ENCODE data around the gene GZMM. TPM values are rescaled to one million over a fixed set of nuclear protein-coding genes. Genes with fewer than 3 reads are reported as not detected.

The GZMM gene
- total and polyA plus RNA-seq, 4 donors: 0.54 to 2.8 (median 0.75) TPM; not detected in 1

GRCh38 chr19:532561-533363 is 11.1 kb upstream of the GZMM start:
- peak overlapping the region; percentile 62 to 74 for H3K4me3 ChIP-seq (ENCODE audit: low read length in 2 of 2)
- ATAC-seq (ENCODE audit: low FRiP score) (peak; percentile 63), DNase-seq (peak; percentile 77 to 93)
- H3K36me3 ChIP-seq (ENCODE audit: control insufficient read depth in 1 of 2, insufficient read depth in 2 of 2, low read length in 1 of 2): peaks cover 0 to 10% of the 10 kb centered on the region in 2 donors
- 0 to 1% methylated on average over 42 to 47 of the region's 47 CpGs for WGBS, 2 donors
- peak overlapping the region; percentile 6 to 53 for H3K27ac ChIP-seq (ENCODE audit: low read depth in 1 of 2, low read length in 2 of 2)
- H3K27me3 ChIP-seq (ENCODE audit: control insufficient read depth in 1 of 2, insufficient read depth in 2 of 2, low read length in 1 of 2): no peaks in the 10 kb centered on the region
- peaks cover 0 to 6% of the 10 kb centered on the region in 2 donors for H3K4me1 ChIP-seq (ENCODE audit: control insufficient read depth in 1 of 2, insufficient read depth in 2 of 2, low read length in 2 of 2)
- intact Hi-C loops (cut with DNase I): no loop called here
- no peaks in the 10 kb centered on the region for H3K9me3 ChIP-seq (ENCODE audit: control insufficient read depth, low read length)

GRCh38 chr19:533364-534058 is 10.3 kb upstream of the GZMM start:
- no peaks in the 10 kb centered on the region for H3K9me3 ChIP-seq (ENCODE audit: control insufficient read depth, low read length)
- H3K4me1 ChIP-seq (ENCODE audit: control insufficient read depth in 1 of 2, insufficient read depth in 2 of 2, low read length in 2 of 2): peaks cover 0 to 6% of the 10 kb centered on the region in 2 donors
- ATAC-seq (ENCODE audit: low FRiP score): no peak
- H3K36me3 ChIP-seq (ENCODE audit: control insufficient read depth in 1 of 2, insufficient read depth in 2 of 2, low read length in 1 of 2): peaks cover 0 to 12% of the 10 kb centered on the region in 2 donors
- intact Hi-C loops (cut with DNase I): no loop called here
- 13 to 20% methylated on average over 24 to 25 of the region's 25 CpGs for WGBS, 2 donors
- no peak for DNase-seq
- H3K27ac ChIP-seq (ENCODE audit: low read depth in 1 of 2, low read length in 2 of 2): peak overlapping the region; percentile 6 to 44
- no peaks in the 10 kb centered on the region for H3K27me3 ChIP-seq (ENCODE audit: control insufficient read depth in 1 of 2, insufficient read depth in 2 of 2, low read length in 1 of 2)
- H3K4me3 ChIP-seq (ENCODE audit: low read length in 2 of 2): peak overlapping the region in 1 of 2 donors; percentile 74

GRCh38 chr19:534088-534487 is 9.8 kb upstream of the GZMM start:
- no peak for DNase-seq
- no peak for ATAC-seq (ENCODE audit: low FRiP score)
- WGBS, 2 donors: 80 to 81% methylated on average over 14 of the region's 14 CpGs
- intact Hi-C loops (cut with DNase I): no loop called here
- Histone ChIP-seq H3K9me3 (ENCODE audit: control insufficient read depth, low read length) (no peaks in the 10 kb centered on the region), H3K4me3 (ENCODE audit: low read length in 2 of 2) (no peak overlapping the region), H3K4me1 (ENCODE audit: control insufficient read depth in 1 of 2, insufficient read depth in 2 of 2, low read length in 2 of 2) (peaks cover 0 to 6% of the 10 kb centered on the region in 2 donors), H3K27ac (ENCODE audit: low read depth in 1 of 2, low read length in 2 of 2) (no peak overlapping the region), H3K27me3 (ENCODE audit: control insufficient read depth in 1 of 2, insufficient read depth in 2 of 2, low read length in 1 of 2) (no peaks in the 10 kb centered on the region), H3K36me3 (ENCODE audit: control insufficient read depth in 1 of 2, insufficient read depth in 2 of 2, low read length in 1 of 2) (peaks cover 0 to 14% of the 10 kb centered on the region in 2 donors)

GRCh38 chr19:535017-535835 is 8.6 kb upstream of the GZMM start:
- intact Hi-C loops (cut with DNase I): no loop called here
- no peaks in the 10 kb centered on the region for H3K27me3 ChIP-seq (ENCODE audit: control insufficient read depth in 1 of 2, insufficient read depth in 2 of 2, low read length in 1 of 2)
- H3K27ac ChIP-seq (ENCODE audit: low read depth in 1 of 2, low read length in 2 of 2): no peak overlapping the region
- ATAC-seq (ENCODE audit: low FRiP score): no peak
- peak in 1 of 2 donors; percentile 43 for DNase-seq
- 68% methylated on average over 15 to 16 of the region's 16 CpGs for WGBS, 2 donors
- H3K36me3 ChIP-seq (ENCODE audit: control insufficient read depth in 1 of 2, insufficient read depth in 2 of 2, low read length in 1 of 2): peaks cover 0 to 19% of the 10 kb centered on the region in 2 donors
- H3K4me1 ChIP-seq (ENCODE audit: control insufficient read depth in 1 of 2, insufficient read depth in 2 of 2, low read length in 2 of 2): peaks cover 0 to 6% of the 10 kb centered on the region in 2 donors
- H3K4me3 ChIP-seq (ENCODE audit: low read length in 2 of 2): no peak overlapping the region
- no peaks in the 10 kb centered on the region for H3K9me3 ChIP-seq (ENCODE audit: control insufficient read depth, low read length)

- ATAC-seq (ENCODE audit: low FRiP score) (no peak), DNase-seq (peak in 1 of 2 donors; percentile 47)
- WGBS, 2 donors: 87 to 91% methylated on average over 52 to 55 of the region's 55 CpGs
- Histone ChIP-seq H3K9me3 (ENCODE audit: control insufficient read depth, low read length) (no peaks in the 10 kb centered on the region), H3K27me3 (ENCODE audit: control insufficient read depth in 1 of 2, insufficient read depth in 2 of 2, low read length in 1 of 2) (no peaks in the 10 kb centered on the region), H3K4me3 (ENCODE audit: low read length in 2 of 2) (no peak overlapping the region), H3K4me1 (ENCODE audit: control insufficient read depth in 1 of 2, insufficient read depth in 2 of 2, low read length in 2 of 2) (peaks cover 0 to 6% of the 10 kb centered on the region in 2 donors), H3K36me3 (ENCODE audit: control insufficient read depth in 1 of 2, insufficient read depth in 2 of 2, low read length in 1 of 2) (peaks cover 0 to 20% of the 10 kb centered on the region in 2 donors), H3K27ac (ENCODE audit: low read depth in 1 of 2, low read length in 2 of 2) (no peak overlapping the region)
- intact Hi-C loops (cut with DNase I): no loop called here
These were observed 7.6 kb upstream of the GZMM start for GRCh38 chr19:536031-536880.

- no peak overlapping the region for H3K27ac ChIP-seq (ENCODE audit: low read depth in 1 of 2, low read length in 2 of 2)
- 95% methylated on average over 25 to 26 of the region's 26 CpGs for WGBS, 2 donors
- H3K4me1 ChIP-seq (ENCODE audit: control insufficient read depth in 1 of 2, insufficient read depth in 2 of 2, low read length in 2 of 2): peaks cover 0 to 6% of the 10 kb centered on the region in 2 donors
- intact Hi-C loops (cut with DNase I): no loop called here
- no peak overlapping the region for H3K4me3 ChIP-seq (ENCODE audit: low read length in 2 of 2)
- DNase-seq (peak in 1 of 2 donors; percentile 78), ATAC-seq (ENCODE audit: low FRiP score) (no peak)
- no peaks in the 10 kb centered on the region for H3K9me3 ChIP-seq (ENCODE audit: control insufficient read depth, low read length)
- H3K27me3 ChIP-seq (ENCODE audit: control insufficient read depth in 1 of 2, insufficient read depth in 2 of 2, low read length in 1 of 2): no peaks in the 10 kb centered on the region
- peaks cover 0 to 23% of the 10 kb centered on the region in 2 donors for H3K36me3 ChIP-seq (ENCODE audit: control insufficient read depth in 1 of 2, insufficient read depth in 2 of 2, low read length in 1 of 2)
These were observed 6.9 kb upstream of the GZMM start for GRCh38 chr19:536881-537404.

- Histone ChIP-seq H3K27ac (ENCODE audit: low read depth in 1 of 2, low read length in 2 of 2) (no peak overlapping the region), H3K36me3 (ENCODE audit: control insufficient read depth in 1 of 2, insufficient read depth in 2 of 2, low read length in 1 of 2) (peaks cover 0 to 25% of the 10 kb centered on the region in 2 donors), H3K4me1 (ENCODE audit: control insufficient read depth in 1 of 2, insufficient read depth in 2 of 2, low read length in 2 of 2) (peaks cover 0 to 3% of the 10 kb centered on the region in 2 donors), H3K9me3 (ENCODE audit: control insufficient read depth, low read length) (no peaks in the 10 kb centered on the region), H3K27me3 (ENCODE audit: control insufficient read depth in 1 of 2, insufficient read depth in 2 of 2, low read length in 1 of 2) (no peaks in the 10 kb centered on the region), H3K4me3 (ENCODE audit: low read length in 2 of 2) (no peak overlapping the region)
- WGBS, 2 donors: 73 to 84% methylated on average over 40 of the region's 40 CpGs
- DNase-seq (no peak), ATAC-seq (ENCODE audit: low FRiP score) (no peak)
- intact Hi-C loops (cut with DNase I): no loop called here
These were observed 5.0 kb upstream of the GZMM start for GRCh38 chr19:538641-539428.

All from aorta (tissue), 5 donors.